Thyroid gland (tissue), 4 donors: ENCODE measurements around the gene ARHGEF1. TPM values are rescaled to one million over a fixed set of nuclear protein-coding genes. Genes with fewer than 3 reads are reported as not detected.

Source experiments
- DNase-seq, 2 donors: peaks; one replicate each; pipeline ENCODE4 v3.0.0-alpha.2; 2019
- H3K27ac ChIP-seq, 3 donors: fragments of 200-600 bp; sonication (generic); 1 replicate in 2 of 3; 2 replicates in 1 of 3; pipeline ENCODE4 v1.5.1; 2016 to 2019; ENCODE audit warnings: mild to moderate bottlenecking in 1 of 3, moderate library complexity in 1 of 3
- H3K27me3 ChIP-seq: fragments of 200-600 bp; sonication (generic); one replicate; pipeline ENCODE4 v1.5.1; 2019
- H3K36me3 ChIP-seq, 2 donors: fragments of 200-600 bp; sonication (generic); one replicate each; pipeline ENCODE4 v1.5.1; 2016 to 2019
- H3K4me1 ChIP-seq, 2 donors: fragments of 200-600 bp; sonication (generic); one replicate each; pipeline ENCODE4 v1.5.1; 2017 to 2019
- H3K4me3 ChIP-seq, 3 donors: fragments of 200-600 bp; sonication (generic); replicated peaks in 1 of 3; 1 replicate in 2 of 3; 2 replicates in 1 of 3; pipeline ENCODE4 v1.5.1; 2016; ENCODE audit warnings: mild to moderate bottlenecking in 1 of 3
- H3K9me3 ChIP-seq: fragments of 200-600 bp; sonication (generic); one replicate; pipeline ENCODE4 v1.5.1; 2017
- POLR2A ChIP-seq, 2 donors: fragments of 450-650 bp; IDR thresholded peaks; one replicate each; pipeline ENCODE4 v1.6.1; 2017; ENCODE audit warnings: antibody characterized with exemption in 2 of 2, mild to moderate bottlenecking in 2 of 2, moderate library complexity in 1 of 2
- WGBS, 2 donors: methylation state at CpG; one replicate each; pipeline ENCODE4 v1.1.5; 2017; 5-methylcytosine and 5-hydroxymethylcytosine counted together
- intact Hi-C: fragments of 100-400 bp; cut with DNase I; formaldehyde crosslinking; loops from one replicate; pipeline ENCODE4 v1.15.1; 2023
- total RNA-seq, 4 donors: library from RNA; depleted of rRNA; stranded (reverse); fragments of >200 nt; gene quantifications; one replicate each; pipeline ENCODE4 v1.2.3, GENCODE V29; 2016
- TF ChIP-seq, protein P1 (sequence below), 6 experiments: fragments of 200-600 bp in 3 of 6; fragments of 450-650 bp in 3 of 6; sonication (generic) in 3 of 6; IDR thresholded peaks; one replicate each; pipeline ENCODE4 v1.5.1; 2016 to 2019; ENCODE audit warnings: antibody characterized with exemption in 6 of 6, mild to moderate bottlenecking in 2 of 6, inconsistent platforms in 1 of 6, moderate library complexity in 1 of 6

The ARHGEF1 gene
- total RNA-seq, 4 donors from 2014 or later: 34.5 to 52.6 (median 42.9) TPM

DNA sequence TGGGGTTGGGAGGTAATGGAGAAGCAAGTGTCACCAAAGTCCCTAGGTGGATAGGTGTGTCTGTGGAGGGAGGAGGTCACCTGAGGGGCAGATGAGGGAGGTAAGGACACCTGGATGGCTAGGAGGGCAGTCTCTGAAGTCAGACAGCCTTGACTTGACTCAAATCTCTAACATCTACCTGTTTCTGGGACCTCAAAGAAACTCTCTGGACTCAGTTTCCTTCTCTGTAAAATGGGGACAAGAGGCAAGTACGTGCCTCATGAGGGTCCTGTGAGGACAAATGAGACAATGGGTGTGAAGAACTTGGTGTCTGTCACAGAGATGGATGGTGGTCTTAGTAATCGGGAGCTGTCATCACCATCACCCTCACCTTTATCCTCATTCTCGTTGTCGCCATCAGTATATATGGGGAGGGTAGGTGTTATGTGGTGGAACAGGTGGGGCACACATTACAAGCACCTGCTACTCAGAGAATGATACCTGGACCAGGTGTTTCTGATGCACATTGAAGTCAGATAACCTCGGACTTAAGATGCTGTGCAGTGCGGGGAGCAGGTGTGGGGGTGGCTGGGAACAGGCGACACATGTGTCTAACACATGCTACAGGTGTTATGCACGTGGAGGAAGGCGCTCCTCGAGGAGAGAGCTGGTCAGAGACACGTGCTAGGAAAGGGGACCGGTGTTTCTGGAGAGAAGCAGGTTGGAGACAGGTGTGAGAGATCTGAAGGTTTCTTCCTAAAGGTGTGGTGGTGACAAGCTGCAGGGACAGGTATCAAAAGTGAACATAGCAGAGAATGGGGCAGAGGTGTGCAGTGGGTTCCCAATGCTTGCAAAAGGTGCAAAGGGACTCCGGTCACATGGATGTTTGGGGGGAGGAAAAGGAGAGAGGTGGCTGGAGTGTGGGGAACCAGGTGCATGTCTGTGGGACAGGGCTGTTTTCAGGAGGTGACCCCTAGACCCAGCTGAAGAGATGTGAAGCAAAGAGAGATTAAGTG lies 41.5 kb downstream of the ARHGEF1 start:
- whole genome bisulfite sequencing, 2 donors: 45 to 46% methylated on average over 13 of the region's 13 CpGs
- intact Hi-C loops: no loop called here
- Histone ChIP-seq H3K27ac (no peak overlapping the region), H3K27me3 (peaks cover 34% of the 10 kb centered on the region), H3K9me3 (no peaks in the 10 kb centered on the region), H3K36me3 (no peaks in the 10 kb centered on the region), H3K4me1 (peaks cover 9 to 16% of the 10 kb centered on the region in 2 donors), H3K4me3 (no peak overlapping the region)
- DNase-seq: no peak
- TF ChIP-seq, protein P1, sequence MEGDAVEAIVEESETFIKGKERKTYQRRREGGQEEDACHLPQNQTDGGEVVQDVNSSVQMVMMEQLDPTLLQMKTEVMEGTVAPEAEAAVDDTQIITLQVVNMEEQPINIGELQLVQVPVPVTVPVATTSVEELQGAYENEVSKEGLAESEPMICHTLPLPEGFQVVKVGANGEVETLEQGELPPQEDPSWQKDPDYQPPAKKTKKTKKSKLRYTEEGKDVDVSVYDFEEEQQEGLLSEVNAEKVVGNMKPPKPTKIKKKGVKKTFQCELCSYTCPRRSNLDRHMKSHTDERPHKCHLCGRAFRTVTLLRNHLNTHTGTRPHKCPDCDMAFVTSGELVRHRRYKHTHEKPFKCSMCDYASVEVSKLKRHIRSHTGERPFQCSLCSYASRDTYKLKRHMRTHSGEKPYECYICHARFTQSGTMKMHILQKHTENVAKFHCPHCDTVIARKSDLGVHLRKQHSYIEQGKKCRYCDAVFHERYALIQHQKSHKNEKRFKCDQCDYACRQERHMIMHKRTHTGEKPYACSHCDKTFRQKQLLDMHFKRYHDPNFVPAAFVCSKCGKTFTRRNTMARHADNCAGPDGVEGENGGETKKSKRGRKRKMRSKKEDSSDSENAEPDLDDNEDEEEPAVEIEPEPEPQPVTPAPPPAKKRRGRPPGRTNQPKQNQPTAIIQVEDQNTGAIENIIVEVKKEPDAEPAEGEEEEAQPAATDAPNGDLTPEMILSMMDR (IDR thresholded peaks at IDR 0.05): no peak
- no peak for TF ChIP-seq POLR2A (IDR thresholded peaks at IDR 0.05)

DNA sequence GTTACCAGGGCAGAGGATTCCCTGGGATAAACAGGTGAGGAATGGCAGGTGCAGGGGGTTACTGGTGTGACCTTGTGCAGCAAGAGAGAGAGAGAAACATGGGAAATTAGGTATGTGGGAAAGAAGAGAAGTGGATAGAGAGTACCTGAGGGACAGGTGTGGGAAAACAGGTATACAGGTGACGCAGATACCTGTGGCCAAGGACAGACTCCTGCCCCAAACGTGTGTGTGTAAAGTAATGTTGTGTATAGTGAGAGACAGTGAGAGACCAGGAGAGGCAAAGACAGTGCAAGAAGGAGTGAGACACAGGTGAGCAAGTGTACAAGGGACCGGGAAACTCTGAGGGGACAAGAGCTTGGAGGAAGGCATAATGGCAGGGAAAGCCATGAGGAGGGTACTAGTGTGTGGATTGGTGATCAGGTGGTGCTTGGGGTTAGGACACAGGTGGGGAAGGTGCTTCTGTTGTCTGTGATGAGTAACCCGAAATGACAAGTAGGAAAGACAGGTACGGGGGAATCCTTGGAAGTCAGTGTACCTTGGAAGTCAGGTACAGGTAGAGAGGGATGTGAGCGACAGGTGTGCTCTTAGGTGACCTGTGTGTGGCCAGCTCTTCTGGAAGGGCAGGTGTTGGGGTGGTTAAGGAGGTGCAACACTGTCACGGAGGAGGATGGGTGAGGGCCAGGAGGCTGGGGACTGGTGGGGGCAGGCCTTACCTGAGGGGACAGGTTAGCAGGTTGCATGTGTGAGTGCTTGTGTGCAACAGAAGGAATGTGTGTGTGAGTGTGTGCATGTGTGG lies 42.4 kb downstream of the ARHGEF1 start:
- Histone ChIP-seq H3K9me3 (no peaks in the 10 kb centered on the region), H3K4me1 (peaks cover 9 to 16% of the 10 kb centered on the region in 2 donors), H3K36me3 (no peaks in the 10 kb centered on the region), H3K4me3 (no peak overlapping the region), H3K27ac (no peak overlapping the region), H3K27me3 (peaks cover 38% of the 10 kb centered on the region)
- no peak for TF ChIP-seq POLR2A (IDR thresholded peaks at IDR 0.05)
- TF ChIP-seq, protein P1 (IDR thresholded peaks at IDR 0.05): no peak
- intact Hi-C loops: no loop called here
- no peak for DNase-seq
- 42 to 53% methylated on average over 7 of the region's 7 CpGs for WGBS, 2 donors

DNA sequence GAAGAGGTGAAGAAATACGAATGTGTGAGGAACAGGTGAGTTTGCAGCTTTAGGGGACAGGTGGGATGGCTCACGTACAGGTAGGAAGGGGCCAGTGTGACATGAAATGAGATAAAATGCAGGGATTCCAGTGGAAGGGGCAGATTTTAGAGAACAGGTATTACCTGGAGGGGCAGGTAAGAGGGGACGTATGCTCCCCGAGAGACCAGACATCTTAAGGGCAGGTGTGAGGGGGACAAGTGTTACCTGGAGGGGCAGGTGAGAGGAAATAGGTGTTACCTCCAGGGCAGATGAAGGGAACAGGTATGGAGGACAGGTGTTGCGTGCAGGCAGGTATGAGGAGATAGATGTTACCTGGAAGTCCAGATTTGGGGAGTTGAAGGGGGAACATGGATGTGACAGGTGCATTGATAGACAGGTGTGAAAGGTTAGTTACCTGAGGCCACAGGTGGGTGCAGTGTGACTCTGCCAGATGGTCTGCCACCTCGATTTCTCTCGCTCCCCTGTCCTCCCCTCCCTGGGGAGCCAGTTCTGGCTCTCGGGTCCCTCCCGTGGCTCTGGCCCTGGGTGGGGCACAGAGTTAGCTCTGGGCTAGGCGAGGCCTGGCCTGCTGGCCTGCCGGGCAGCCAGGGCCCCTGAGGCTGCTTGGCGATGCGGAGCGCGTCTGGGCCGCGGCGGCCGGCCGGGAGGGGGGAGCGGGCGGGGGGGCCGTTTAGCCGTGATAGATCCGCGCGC lies 43.2 kb downstream of the ARHGEF1 start:
- 38 to 41% methylated on average over 10 to 12 of the region's 27 CpGs for WGBS, 2 donors
- Histone ChIP-seq H3K4me1 (peaks cover 9 to 16% of the 10 kb centered on the region in 2 donors), H3K9me3 (no peaks in the 10 kb centered on the region), H3K27ac (no peak overlapping the region), H3K4me3 (no peak overlapping the region), H3K36me3 (no peaks in the 10 kb centered on the region), H3K27me3 (peaks cover 42% of the 10 kb centered on the region)
- no peak for TF ChIP-seq POLR2A (IDR thresholded peaks at IDR 0.05)
- TF ChIP-seq, protein P1 (IDR thresholded peaks at IDR 0.05): no peak
- intact Hi-C loops: no loop called here
- no peak for DNase-seq

DNA sequence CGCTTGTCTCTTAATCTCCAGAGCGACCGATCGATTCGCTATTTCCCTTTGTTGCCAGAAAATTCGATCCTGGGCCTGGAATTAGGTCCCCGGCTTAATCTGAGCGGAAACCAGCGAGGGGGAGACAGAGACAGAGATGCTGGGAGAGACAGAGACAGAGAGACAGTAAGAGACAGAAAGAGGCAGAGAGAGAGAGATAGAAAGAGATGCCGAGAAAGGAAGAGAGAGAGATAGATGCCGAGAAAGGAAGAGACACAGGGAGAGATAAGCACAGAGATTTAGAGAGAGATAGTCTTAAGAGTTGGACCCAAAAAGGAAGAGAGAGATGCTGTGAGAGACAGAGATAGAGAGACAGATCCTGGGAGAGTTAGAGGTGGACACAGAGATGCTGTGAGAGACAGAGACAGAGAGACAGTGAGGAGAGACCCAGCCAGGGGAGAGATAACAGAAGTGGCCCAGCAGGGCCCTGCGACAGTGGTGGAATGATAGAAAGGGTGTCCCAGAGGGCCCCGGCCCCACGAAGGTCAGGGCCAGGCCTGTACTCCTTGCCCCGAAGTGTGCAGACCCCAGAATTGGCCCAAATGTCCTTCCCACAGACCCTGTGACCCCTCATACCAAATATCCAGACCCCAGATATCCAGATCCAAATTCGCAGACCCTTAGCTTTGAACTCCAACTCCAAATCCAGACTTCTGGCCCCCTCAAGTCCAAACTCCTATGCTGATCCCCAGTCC lies 43.9 kb downstream of the ARHGEF1 start:
- intact Hi-C loops: no loop called here
- DNase-seq: no peak
- no peak overlapping the region for H3K27ac ChIP-seq
- no peaks in the 10 kb centered on the region for H3K36me3 ChIP-seq
- 42 to 46% methylated on average over 16 of the region's 16 CpGs for WGBS, 2 donors
- H3K27me3 ChIP-seq: peaks cover 44% of the 10 kb centered on the region
- H3K4me1 ChIP-seq: peaks cover 9 to 16% of the 10 kb centered on the region in 2 donors
- no peaks in the 10 kb centered on the region for H3K9me3 ChIP-seq
- TF ChIP-seq, protein P1 (IDR thresholded peaks at IDR 0.05): no peak
- no peak for TF ChIP-seq POLR2A (IDR thresholded peaks at IDR 0.05)
- H3K4me3 ChIP-seq: no peak overlapping the region
